Astrocyte (in vitro differentiated cells and primary cell): ENCODE results near the gene RFX4. TPM values are rescaled to one million over a fixed set of nuclear protein-coding genes. Genes with fewer than 3 reads are reported as not detected.

Experiments
- DNase-seq: peaks from one replicate; pipeline ENCODE4 v3.0.0-alpha.2; 2010; ENCODE audit warnings: low read depth
- FAIRE-seq: peaks from 2 replicates; lab custom pipeline; 2011; peaks lifted over from hg19 to GRCh38; lab: Jason Lieb, UNC
- H2AFZ ChIP-seq: 2 replicates; pipeline ENCODE4 v1.6.0; 2012; ENCODE audit warnings: low read depth, low read length, inconsistent platforms
- H3K27ac ChIP-seq: 2 replicates; pipeline ENCODE4 v1.5.1; 2011; ENCODE audit warnings: low read depth, low read length, inconsistent platforms
- H3K27me3 ChIP-seq: 2 replicates; pipeline ENCODE4 v1.6.0; 2011; ENCODE audit warnings: low read length, inconsistent platforms; ENCODE audit not compliant: insufficient read depth
- H3K36me3 ChIP-seq: 2 replicates; pipeline ENCODE4 v1.5.1; 2011; ENCODE audit warnings: low read length, inconsistent platforms; ENCODE audit not compliant: insufficient read depth
- H3K4me1 ChIP-seq: 2 replicates; pipeline ENCODE4 v1.5.1; 2011; ENCODE audit warnings: low read length, inconsistent platforms; ENCODE audit not compliant: insufficient read depth
- H3K4me2 ChIP-seq: 2 replicates; pipeline ENCODE4 v1.6.0; 2012; ENCODE audit warnings: low read length, inconsistent platforms
- H3K4me3 ChIP-seq: 2 replicates; pipeline ENCODE4 v1.5.1; 2011; ENCODE audit warnings: low read depth, mild to moderate bottlenecking, low read length, inconsistent platforms; ENCODE audit not compliant: insufficient read depth
- H3K79me2 ChIP-seq: 2 replicates; pipeline ENCODE4 v1.6.0; 2012; ENCODE audit warnings: mild to moderate bottlenecking, low read length, inconsistent platforms; ENCODE audit not compliant: insufficient read depth
- H3K9ac ChIP-seq: 2 replicates; pipeline ENCODE4 v1.6.0; 2012; ENCODE audit warnings: mild to moderate bottlenecking, low read length, inconsistent platforms
- H3K9me3 ChIP-seq: 2 replicates; pipeline ENCODE4 v1.5.1; 2012; ENCODE audit warnings: low read depth, mild to moderate bottlenecking, low read length, inconsistent platforms; ENCODE audit not compliant: insufficient read depth
- H4K20me1 ChIP-seq: 2 replicates; pipeline ENCODE4 v1.6.0; 2012; ENCODE audit warnings: low read length, inconsistent platforms; ENCODE audit not compliant: insufficient read depth
- H3K27ac Mint-ChIP-seq: one replicate; pipeline ENCODE4 v1.8.0; 2021; ENCODE audit warnings: mild to moderate bottlenecking, mixed read lengths; ENCODE audit not compliant: unreplicated experiment
- H3K27me3 Mint-ChIP-seq: one replicate; pipeline ENCODE4 v1.8.0; 2021; ENCODE audit warnings: low read depth, mixed read lengths; ENCODE audit not compliant: unreplicated experiment
- H3K36me3 Mint-ChIP-seq: one replicate; pipeline ENCODE4 v1.8.0; 2021; ENCODE audit warnings: low read depth, mixed read lengths; ENCODE audit not compliant: unreplicated experiment
- H3K4me1 Mint-ChIP-seq: one replicate; pipeline ENCODE4 v1.8.0; 2021; ENCODE audit warnings: low read depth, mixed read lengths; ENCODE audit not compliant: unreplicated experiment
- H3K4me3 Mint-ChIP-seq: one replicate; pipeline ENCODE4 v1.8.0; 2021; ENCODE audit warnings: mild to moderate bottlenecking, moderate library complexity, mixed read lengths; ENCODE audit not compliant: unreplicated experiment
- H3K9me3 Mint-ChIP-seq: one replicate; pipeline ENCODE4 v1.8.0; 2021; ENCODE audit warnings: mild to moderate bottlenecking, mixed read lengths; ENCODE audit not compliant: unreplicated experiment
- EZH2 ChIP-seq: IDR thresholded peaks from 2 replicates; pipeline ENCODE4 v1.6.1; 2012; ENCODE audit warnings: mild to moderate bottlenecking, low read length, inconsistent platforms; ENCODE audit not compliant: insufficient read depth
- total RNA-seq: library from RNA; stranded (reverse); gene quantifications from 2 replicates; pipeline ENCODE4 v1.2.1, GENCODE V29; 2021
- TF ChIP-seq, protein P1 (sequence below): IDR thresholded peaks from 2 replicates; pipeline ENCODE4 v1.5.1; 2011; ENCODE audit warnings: low read depth, mild to moderate bottlenecking, inconsistent platforms, low read length, moderate library complexity; ENCODE audit not compliant: insufficient read depth

RFX4 gene
- total RNA-seq, 1 donor from 2014 or later = 0.07 TPM

DNA sequence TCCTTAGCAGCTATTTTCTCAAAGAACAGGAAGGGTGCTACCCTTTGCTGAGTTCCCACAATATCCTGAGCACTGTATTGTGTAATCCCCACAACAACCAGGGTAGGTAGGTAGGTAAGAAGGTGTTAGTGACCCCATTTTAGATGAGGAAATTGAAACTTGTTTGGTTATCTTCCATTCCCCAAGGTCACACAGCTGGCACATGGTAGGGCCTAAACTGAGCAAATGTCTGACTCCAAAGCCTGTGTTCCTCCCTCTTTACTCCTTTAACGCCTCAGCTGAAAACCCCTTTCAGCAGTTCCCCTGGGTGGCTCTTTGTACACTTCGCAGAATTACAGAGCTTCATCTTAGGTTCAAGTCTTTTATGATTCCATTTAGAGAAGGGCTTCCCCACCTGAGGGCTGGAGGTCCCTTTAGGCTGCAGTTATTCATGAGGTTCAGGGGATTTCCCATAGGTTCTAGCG lies 165.2 kb downstream of the RFX4 start:
- H3K27me3 Mint-ChIP-seq = peaks cover 7% of the 10 kb centered on the region
- no peak overlapping the region for H3K27ac Mint-ChIP-seq
- H3K79me2 ChIP-seq = no peaks in the 10 kb centered on the region
- no peaks in the 10 kb centered on the region for H3K9me3 ChIP-seq
- no peaks in the 10 kb centered on the region for H4K20me1 ChIP-seq
- no peaks in the 10 kb centered on the region for H3K9me3 Mint-ChIP-seq
- no peaks in the 10 kb centered on the region for H3K36me3 ChIP-seq
- H2AFZ ChIP-seq = no peak overlapping the region
- no peaks in the 10 kb centered on the region for H3K4me1 Mint-ChIP-seq
- H3K4me3 Mint-ChIP-seq = no peak overlapping the region
- H3K27ac ChIP-seq = no peak overlapping the region
- DNase-seq = no peak
- no peak overlapping the region for H3K9ac ChIP-seq
- H3K36me3 Mint-ChIP-seq = no peaks in the 10 kb centered on the region
- no peaks in the 10 kb centered on the region for H3K4me1 ChIP-seq
- H3K4me3 ChIP-seq = no peak overlapping the region
- peaks cover 7% of the 10 kb centered on the region for H3K27me3 ChIP-seq
- no peak for FAIRE-seq
- H3K4me2 ChIP-seq = no peak overlapping the region
- TF ChIP-seq, protein P1, sequence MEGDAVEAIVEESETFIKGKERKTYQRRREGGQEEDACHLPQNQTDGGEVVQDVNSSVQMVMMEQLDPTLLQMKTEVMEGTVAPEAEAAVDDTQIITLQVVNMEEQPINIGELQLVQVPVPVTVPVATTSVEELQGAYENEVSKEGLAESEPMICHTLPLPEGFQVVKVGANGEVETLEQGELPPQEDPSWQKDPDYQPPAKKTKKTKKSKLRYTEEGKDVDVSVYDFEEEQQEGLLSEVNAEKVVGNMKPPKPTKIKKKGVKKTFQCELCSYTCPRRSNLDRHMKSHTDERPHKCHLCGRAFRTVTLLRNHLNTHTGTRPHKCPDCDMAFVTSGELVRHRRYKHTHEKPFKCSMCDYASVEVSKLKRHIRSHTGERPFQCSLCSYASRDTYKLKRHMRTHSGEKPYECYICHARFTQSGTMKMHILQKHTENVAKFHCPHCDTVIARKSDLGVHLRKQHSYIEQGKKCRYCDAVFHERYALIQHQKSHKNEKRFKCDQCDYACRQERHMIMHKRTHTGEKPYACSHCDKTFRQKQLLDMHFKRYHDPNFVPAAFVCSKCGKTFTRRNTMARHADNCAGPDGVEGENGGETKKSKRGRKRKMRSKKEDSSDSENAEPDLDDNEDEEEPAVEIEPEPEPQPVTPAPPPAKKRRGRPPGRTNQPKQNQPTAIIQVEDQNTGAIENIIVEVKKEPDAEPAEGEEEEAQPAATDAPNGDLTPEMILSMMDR = no peak
- TF ChIP-seq EZH2 = no peak

DNA sequence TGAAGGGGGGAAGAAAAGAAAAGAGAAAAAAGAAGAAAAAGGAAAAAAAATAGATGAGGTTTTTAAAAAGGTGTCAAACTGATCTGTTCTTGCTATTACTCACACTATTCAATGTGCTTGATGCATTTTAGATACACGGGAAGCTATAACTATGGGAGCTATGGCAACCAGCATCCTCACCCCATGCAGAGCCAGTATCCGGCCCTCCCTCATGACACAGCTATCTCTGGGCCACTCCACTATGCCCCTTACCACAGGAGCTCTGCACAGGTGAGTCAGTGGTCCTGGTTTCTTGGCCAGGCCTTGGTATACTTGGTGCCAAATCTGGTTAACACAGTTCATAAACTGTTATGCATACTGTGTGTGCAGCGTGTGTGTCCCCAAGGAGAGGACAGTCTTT lies 167.7 kb downstream of the RFX4 start:
- no peaks in the 10 kb centered on the region for H3K36me3 ChIP-seq
- H3K27me3 ChIP-seq = no peaks in the 10 kb centered on the region
- Mint-ChIP-seq H3K27me3 (peaks cover 10% of the 10 kb centered on the region), H3K4me1 (no peaks in the 10 kb centered on the region), H3K9me3 (peaks cover 3% of the 10 kb centered on the region), H3K36me3 (no peaks in the 10 kb centered on the region), H3K4me3 (no peak overlapping the region), H3K27ac (no peak overlapping the region)
- no peak overlapping the region for H2AFZ ChIP-seq
- no peaks in the 10 kb centered on the region for H3K4me1 ChIP-seq
- H3K9me3 ChIP-seq = no peaks in the 10 kb centered on the region
- no peaks in the 10 kb centered on the region for H4K20me1 ChIP-seq
- TF ChIP-seq EZH2 = no peak
- TF ChIP-seq, protein P1 = no peak
- FAIRE-seq (no peak), DNase-seq (no peak)
- no peak overlapping the region for H3K9ac ChIP-seq
- no peak overlapping the region for H3K4me2 ChIP-seq
- H3K79me2 ChIP-seq = no peaks in the 10 kb centered on the region
- no peak overlapping the region for H3K4me3 ChIP-seq
- H3K27ac ChIP-seq = no peak overlapping the region

- no peak for DNase-seq
- H3K36me3 ChIP-seq = no peaks in the 10 kb centered on the region
- no peak for TF ChIP-seq EZH2
- TF ChIP-seq, protein P1 = no peak
- no peaks in the 10 kb centered on the region for H3K79me2 ChIP-seq
- H3K4me3 Mint-ChIP-seq = no peak overlapping the region
- peaks cover 2% of the 10 kb centered on the region for H3K4me1 Mint-ChIP-seq
- H3K27ac ChIP-seq = no peak overlapping the region
- no peak overlapping the region for H3K9ac ChIP-seq
- no peak overlapping the region for H3K4me2 ChIP-seq
- H3K4me3 ChIP-seq = no peak overlapping the region
- peaks cover 3% of the 10 kb centered on the region for H3K9me3 Mint-ChIP-seq
- H3K36me3 Mint-ChIP-seq = no peaks in the 10 kb centered on the region
- H2AFZ ChIP-seq = no peak overlapping the region
- H3K27ac Mint-ChIP-seq = no peak overlapping the region
- H3K27me3 ChIP-seq = no peaks in the 10 kb centered on the region
- H3K9me3 ChIP-seq = no peaks in the 10 kb centered on the region
- FAIRE-seq = no peak
- H3K27me3 Mint-ChIP-seq = peaks cover 3% of the 10 kb centered on the region
- H4K20me1 ChIP-seq = no peaks in the 10 kb centered on the region
- no peaks in the 10 kb centered on the region for H3K4me1 ChIP-seq
Observed at GRCh38 chr12:106753526-106753925, 170.7 kb downstream of the RFX4 start.
